Suprapubic skin (tissue), 4 donors: Measurements from ENCODE around the gene KITLG. TPM values are rescaled to one million over a fixed set of nuclear protein-coding genes. Genes with fewer than 3 reads are reported as not detected.
A peak's percentile ranks its signal among the peaks of the same experiment; 100 is the strongest.

Source experiments
- DNase-seq, 2 donors: peaks; one replicate each; pipeline ENCODE4 v3.0.0-alpha.2; 2019; ENCODE audit warnings: low spot score in 2 of 2
- H3K27ac ChIP-seq: fragments of 200-600 bp; sonication (generic); one replicate; pipeline ENCODE4 v1.5.1; 2019
- H3K27me3 ChIP-seq: fragments of 200-600 bp; sonication (generic); one replicate; pipeline ENCODE4 v1.5.1; 2019
- H3K36me3 ChIP-seq: fragments of 200-600 bp; sonication (generic); one replicate; pipeline ENCODE4 v1.5.1; 2019
- H3K4me1 ChIP-seq: fragments of 200-600 bp; sonication (generic); one replicate; pipeline ENCODE4 v1.5.1; 2019
- H3K4me3 ChIP-seq: fragments of 200-600 bp; sonication (generic); one replicate; pipeline ENCODE4 v1.5.1; 2019; ENCODE audit warnings: mild to moderate bottlenecking
- H3K9me3 ChIP-seq: fragments of 200-600 bp; sonication (generic); one replicate; pipeline ENCODE4 v1.5.1; 2019
- CTCF ChIP-seq, 2 donors: fragments of 200-600 bp in 1 of 2; fragments of 450-650 bp in 1 of 2; sonication (generic) in 1 of 2; IDR thresholded peaks; one replicate each; pipeline ENCODE4 v1.5.1; 2016 to 2019; ENCODE audit warnings: antibody characterized with exemption in 2 of 2, mild to moderate bottlenecking in 1 of 2, moderate library complexity in 1 of 2
- EP300 ChIP-seq: sonication (generic); formaldehyde crosslinking; IDR thresholded peaks from one replicate; pipeline ENCODE4 v1.6.1; 2017; ENCODE audit warnings: antibody characterized with exemption
- POLR2A ChIP-seq, 2 donors: fragments of 450-650 bp; IDR thresholded peaks; one replicate each; pipeline ENCODE4 v1.6.1; 2017; ENCODE audit warnings: antibody characterized with exemption in 2 of 2, mild to moderate bottlenecking in 2 of 2, moderate library complexity in 2 of 2
- POLR2AphosphoS5 ChIP-seq, 3 donors: sonication (generic); formaldehyde crosslinking; IDR thresholded peaks; one replicate each; pipeline ENCODE4 v1.6.1; 2017; ENCODE audit warnings: antibody characterized with exemption in 3 of 3
- WGBS: methylation state at CpG from one replicate; pipeline ENCODE4 v1.1.5; 2018; 5-methylcytosine and 5-hydroxymethylcytosine counted together
- total RNA-seq, 4 donors: library from RNA; depleted of rRNA; stranded (reverse); fragments of >200 nt; gene quantifications; one replicate each; pipeline ENCODE4 v1.1.0, GENCODE V29; 2016

KITLG gene
- total RNA-seq, 4 donors from 2014 or later, result 10.5 to 17.6 (median 12.6) TPM

DNA sequence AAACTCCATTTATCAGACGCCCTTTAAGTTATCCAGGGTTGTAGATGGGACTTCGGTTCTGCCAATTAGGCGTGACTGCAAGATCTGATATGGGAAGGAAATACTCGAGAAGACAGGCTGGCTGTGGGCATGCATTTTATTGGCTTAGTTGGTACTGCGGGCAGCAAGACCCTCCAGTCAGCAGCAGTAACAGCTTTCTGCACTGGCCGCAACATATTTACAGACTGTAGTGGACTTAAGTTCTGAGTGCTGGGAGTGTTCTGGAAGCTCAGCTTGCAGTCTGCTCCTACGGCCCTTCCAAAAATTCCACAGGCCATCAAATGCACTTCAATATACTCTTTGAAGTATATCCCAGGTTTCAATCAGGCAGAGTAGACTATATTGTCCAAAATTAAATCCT lies 21.1 kb downstream of the KITLG start:
- Histone ChIP-seq H3K27me3 (no peaks in the 10 kb centered on the region), H3K4me3 (no peak overlapping the region), H3K36me3 (no peaks in the 10 kb centered on the region), H3K4me1 (peaks cover 40% of the 10 kb centered on the region), H3K9me3 (no peaks in the 10 kb centered on the region), H3K27ac (no peak overlapping the region)
- WGBS, result 85% methylated on average over 7 of the region's 7 CpGs
- no peak for DNase-seq
- no peak for TF ChIP-seq EP300
- no peak for TF ChIP-seq POLR2AphosphoS5 (IDR thresholded peaks at IDR 0.05)
- no peak for TF ChIP-seq CTCF (IDR thresholded peaks at IDR 0.05)
- TF ChIP-seq POLR2A (IDR thresholded peaks at IDR 0.05), result no peak

GRCh38 chr12:88558340-88558867 lies 21.9 kb downstream of the KITLG start:
- Histone ChIP-seq H3K4me3 (no peak overlapping the region), H3K4me1 (peaks cover 48% of the 10 kb centered on the region), H3K36me3 (no peaks in the 10 kb centered on the region), H3K27me3 (no peaks in the 10 kb centered on the region), H3K27ac (no peak overlapping the region), H3K9me3 (no peaks in the 10 kb centered on the region)
- 79% methylated on average over 3 of the region's 3 CpGs for WGBS
- no peak for DNase-seq
- TF ChIP-seq EP300 (no peak), POLR2A (IDR thresholded peaks at IDR 0.05) (no peak), POLR2AphosphoS5 (IDR thresholded peaks at IDR 0.05) (no peak), CTCF (IDR thresholded peaks at IDR 0.05) (no peak)

DNA sequence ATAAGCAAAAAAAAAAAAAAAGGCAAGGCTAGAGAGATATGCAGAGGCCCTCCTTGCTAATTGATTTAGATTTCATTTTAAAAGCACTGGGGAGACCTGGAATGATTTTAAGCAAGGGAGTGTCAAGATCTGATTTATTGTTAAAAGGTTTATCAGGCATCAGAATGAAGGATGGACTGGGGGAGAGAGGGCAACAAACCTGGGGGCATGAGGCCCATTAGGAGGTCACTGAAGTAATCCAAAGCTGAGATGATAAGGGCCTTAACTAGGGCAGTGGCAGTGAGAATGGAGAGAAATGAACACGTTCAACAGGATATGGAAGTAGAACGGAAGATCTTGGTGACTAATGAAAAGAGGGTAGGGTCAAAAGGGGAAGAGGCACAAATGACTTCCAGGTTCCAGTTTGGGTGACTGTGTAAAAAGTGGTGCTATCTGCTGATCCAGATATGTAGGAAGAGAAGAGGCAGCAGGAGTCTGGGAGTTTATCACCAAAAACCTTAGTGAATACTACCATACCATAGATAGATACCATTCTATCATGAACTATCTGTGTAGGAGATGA lies 24.0 kb downstream of the KITLG start:
- 68% methylated on average over 2 of the region's 2 CpGs for WGBS
- Histone ChIP-seq H3K4me1 (peaks cover 51% of the 10 kb centered on the region), H3K27me3 (no peaks in the 10 kb centered on the region), H3K9me3 (no peaks in the 10 kb centered on the region), H3K27ac (no peak overlapping the region), H3K36me3 (no peaks in the 10 kb centered on the region), H3K4me3 (no peak overlapping the region)
- no peak for TF ChIP-seq POLR2AphosphoS5 (IDR thresholded peaks at IDR 0.05)
- TF ChIP-seq EP300, result no peak
- no peak for TF ChIP-seq POLR2A (IDR thresholded peaks at IDR 0.05)
- TF ChIP-seq CTCF (IDR thresholded peaks at IDR 0.05), result no peak
- no peak for DNase-seq

- no peak for DNase-seq
- H3K36me3 ChIP-seq, result no peaks in the 10 kb centered on the region
- H3K9me3 ChIP-seq, result no peaks in the 10 kb centered on the region
- 12% methylated on average over 3 of the region's 3 CpGs for WGBS
- TF ChIP-seq EP300 (no peak), POLR2A (IDR thresholded peaks at IDR 0.05) (no peak), POLR2AphosphoS5 (IDR thresholded peaks at IDR 0.05) (no peak), CTCF (IDR thresholded peaks at IDR 0.05) (no peak)
- no peaks in the 10 kb centered on the region for H3K27me3 ChIP-seq
- H3K27ac ChIP-seq, result peak overlapping the region; percentile 48
- peaks cover 45% of the 10 kb centered on the region for H3K4me1 ChIP-seq
- H3K4me3 ChIP-seq, result no peak overlapping the region
Measured at GRCh38 chr12:88553941-88554658, 26.2 kb downstream of the KITLG start.

GRCh38 chr12:88552610-88553079 lies 27.6 kb downstream of the KITLG start:
- H3K4me3 ChIP-seq, result no peak overlapping the region
- H3K9me3 ChIP-seq, result no peaks in the 10 kb centered on the region
- no peaks in the 10 kb centered on the region for H3K27me3 ChIP-seq
- no peaks in the 10 kb centered on the region for H3K36me3 ChIP-seq
- H3K4me1 ChIP-seq, result peaks cover 34% of the 10 kb centered on the region
- 35% methylated on average over 3 of the region's 3 CpGs for WGBS
- H3K27ac ChIP-seq, result no peak overlapping the region
- DNase-seq, result no peak
- no peak for TF ChIP-seq CTCF (IDR thresholded peaks at IDR 0.05)
- no peak for TF ChIP-seq POLR2A (IDR thresholded peaks at IDR 0.05)
- no peak for TF ChIP-seq EP300
- no peak for TF ChIP-seq POLR2AphosphoS5 (IDR thresholded peaks at IDR 0.05)
